ENCODE data around the gene SCAMP3.

- TF ChIP-seq CTCF (IDR thresholded peaks at IDR 0.05) (no peak), EP300 (IDR thresholded peaks at IDR 0.05) (no peak), POLR2A (IDR thresholded peaks at IDR 0.05) (no peak)
These were observed 37.9 kb upstream of the SCAMP3 start for GRCh38 chr1:155300024-155300423.

All from stomach (tissue), 4 donors.